Measurements from ENCODE around the gene PCDH15. TPM values are rescaled to one million over a fixed set of nuclear protein-coding genes. Genes with fewer than 3 reads are reported as not detected.

PCDH15 gene
- total RNA-seq, 1 donor from 2014 or later, result 0.05 TPM

DNA sequence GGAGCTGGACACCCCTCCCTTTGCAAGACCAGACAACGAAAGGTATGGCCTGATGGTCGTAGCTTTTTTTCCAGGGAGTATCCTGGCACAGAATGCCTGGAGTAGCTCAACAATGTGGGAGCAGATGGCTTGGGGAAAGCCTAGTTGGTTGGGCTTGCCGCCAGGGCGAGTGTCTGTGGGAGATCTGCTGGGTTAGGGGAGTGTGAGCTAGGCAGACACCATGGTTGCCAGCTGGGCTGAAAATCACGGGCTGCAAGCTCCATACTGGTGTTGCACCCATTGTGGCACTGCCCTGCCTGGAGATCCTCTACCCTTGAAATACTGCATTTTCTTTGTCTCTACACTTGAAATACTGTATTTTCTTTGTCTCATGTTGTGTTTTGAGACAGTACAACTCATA is 538.3 kb downstream of the PCDH15 start:
- DNase-seq (ENCODE audit: low spot score), result no peak
- H3K4me3 Mint-ChIP-seq (ENCODE audit: unreplicated experiment), result no peak overlapping the region
- TF ChIP-seq, protein P1, sequence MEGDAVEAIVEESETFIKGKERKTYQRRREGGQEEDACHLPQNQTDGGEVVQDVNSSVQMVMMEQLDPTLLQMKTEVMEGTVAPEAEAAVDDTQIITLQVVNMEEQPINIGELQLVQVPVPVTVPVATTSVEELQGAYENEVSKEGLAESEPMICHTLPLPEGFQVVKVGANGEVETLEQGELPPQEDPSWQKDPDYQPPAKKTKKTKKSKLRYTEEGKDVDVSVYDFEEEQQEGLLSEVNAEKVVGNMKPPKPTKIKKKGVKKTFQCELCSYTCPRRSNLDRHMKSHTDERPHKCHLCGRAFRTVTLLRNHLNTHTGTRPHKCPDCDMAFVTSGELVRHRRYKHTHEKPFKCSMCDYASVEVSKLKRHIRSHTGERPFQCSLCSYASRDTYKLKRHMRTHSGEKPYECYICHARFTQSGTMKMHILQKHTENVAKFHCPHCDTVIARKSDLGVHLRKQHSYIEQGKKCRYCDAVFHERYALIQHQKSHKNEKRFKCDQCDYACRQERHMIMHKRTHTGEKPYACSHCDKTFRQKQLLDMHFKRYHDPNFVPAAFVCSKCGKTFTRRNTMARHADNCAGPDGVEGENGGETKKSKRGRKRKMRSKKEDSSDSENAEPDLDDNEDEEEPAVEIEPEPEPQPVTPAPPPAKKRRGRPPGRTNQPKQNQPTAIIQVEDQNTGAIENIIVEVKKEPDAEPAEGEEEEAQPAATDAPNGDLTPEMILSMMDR (IDR thresholded peaks at IDR 0.05; ENCODE audit: unreplicated experiment), result no peak
- peaks cover 3% of the 10 kb centered on the region for H3K27me3 Mint-ChIP-seq (ENCODE audit: unreplicated experiment)
- no peaks in the 10 kb centered on the region for H3K9me3 Mint-ChIP-seq (ENCODE audit: unreplicated experiment)
- H3K4me1 Mint-ChIP-seq (ENCODE audit: unreplicated experiment), result no peaks in the 10 kb centered on the region
- H3K27ac Mint-ChIP-seq (ENCODE audit: unreplicated experiment), result no peak overlapping the region
- no peaks in the 10 kb centered on the region for H3K36me3 Mint-ChIP-seq (ENCODE audit: low read depth, unreplicated experiment)

DNA sequence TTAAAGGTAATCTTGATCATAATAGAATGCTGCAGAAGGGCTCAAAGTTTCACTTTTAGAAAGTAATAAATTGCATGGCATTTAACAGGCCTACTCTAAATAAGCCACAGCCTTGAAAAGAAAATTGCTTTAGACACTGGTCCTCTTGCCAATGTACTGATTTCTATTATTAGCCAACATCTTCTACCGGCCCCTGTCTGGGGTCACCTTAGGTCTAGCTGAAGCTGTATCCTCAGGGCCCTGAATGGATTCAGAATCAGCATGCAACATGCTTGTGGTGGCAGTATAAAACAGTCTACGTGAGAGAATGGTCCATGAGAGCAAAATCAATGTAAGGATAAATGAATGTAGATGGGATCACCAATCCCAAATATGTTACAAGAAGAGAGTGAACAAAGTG is 541.9 kb downstream of the PCDH15 start:
- DNase-seq (ENCODE audit: low spot score), result no peak
- Mint-ChIP-seq H3K27me3 (ENCODE audit: unreplicated experiment) (peaks cover 3% of the 10 kb centered on the region), H3K4me3 (ENCODE audit: unreplicated experiment) (no peak overlapping the region), H3K9me3 (ENCODE audit: unreplicated experiment) (no peaks in the 10 kb centered on the region), H3K4me1 (ENCODE audit: unreplicated experiment) (no peaks in the 10 kb centered on the region), H3K36me3 (ENCODE audit: low read depth, unreplicated experiment) (no peaks in the 10 kb centered on the region), H3K27ac (ENCODE audit: unreplicated experiment) (no peak overlapping the region)
- TF ChIP-seq, protein P1 (IDR thresholded peaks at IDR 0.05; ENCODE audit: unreplicated experiment), result no peak

DNA sequence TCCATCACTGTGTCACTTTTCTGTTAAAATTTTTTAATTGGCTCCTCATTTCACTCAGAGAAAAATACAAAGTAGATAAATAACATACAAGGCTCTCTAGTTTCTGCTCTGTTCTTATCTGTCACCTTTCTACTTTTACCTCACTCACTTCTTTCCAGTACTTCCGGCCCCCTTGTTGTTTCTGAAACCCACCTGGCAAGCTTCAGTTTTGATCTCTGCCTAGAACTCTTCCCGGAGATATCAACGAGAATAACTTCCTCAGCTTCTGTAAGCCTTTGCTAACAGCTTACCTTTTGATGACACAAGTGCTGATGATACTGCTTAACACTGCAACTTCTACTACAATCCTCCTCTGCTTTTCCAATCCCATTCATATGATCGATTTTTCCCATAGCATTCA is 566.2 kb downstream of the PCDH15 start:
- no peak overlapping the region for H3K4me3 Mint-ChIP-seq (ENCODE audit: unreplicated experiment)
- no peak for DNase-seq (ENCODE audit: low spot score)
- H3K27ac Mint-ChIP-seq (ENCODE audit: unreplicated experiment), result no peak overlapping the region
- TF ChIP-seq, protein P1 (IDR thresholded peaks at IDR 0.05; ENCODE audit: unreplicated experiment), result no peak
- peaks cover 2% of the 10 kb centered on the region for H3K27me3 Mint-ChIP-seq (ENCODE audit: unreplicated experiment)
- H3K36me3 Mint-ChIP-seq (ENCODE audit: low read depth, unreplicated experiment), result no peaks in the 10 kb centered on the region
- peaks cover 8% of the 10 kb centered on the region for H3K9me3 Mint-ChIP-seq (ENCODE audit: unreplicated experiment)
- H3K4me1 Mint-ChIP-seq (ENCODE audit: unreplicated experiment), result no peaks in the 10 kb centered on the region

GRCh38 chr10:54203401-54203800 is 597.6 kb downstream of the PCDH15 start:
- Mint-ChIP-seq H3K4me3 (ENCODE audit: unreplicated experiment) (no peak overlapping the region), H3K4me1 (ENCODE audit: unreplicated experiment) (no peaks in the 10 kb centered on the region)

DNA sequence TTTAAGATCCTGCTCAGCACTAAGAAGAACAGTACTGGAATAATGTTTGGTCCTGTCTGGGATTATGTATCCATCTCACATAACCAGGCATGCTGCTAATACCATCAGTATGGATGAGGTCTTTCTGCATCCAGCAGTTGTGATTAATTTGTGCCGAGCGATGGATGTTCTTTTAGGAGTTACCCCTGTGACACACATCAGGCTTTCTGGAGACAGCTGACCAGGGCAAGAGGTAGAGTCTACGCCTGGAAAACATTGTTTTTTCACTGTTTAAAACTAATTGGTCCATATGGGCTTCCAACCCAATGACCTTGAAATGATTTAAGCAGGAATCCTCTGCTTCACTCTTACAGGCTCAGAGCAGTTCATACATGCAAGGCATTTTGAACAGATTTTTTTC is 603.0 kb downstream of the PCDH15 start:
- DNase-seq (ENCODE audit: low spot score), result no peak
- no peaks in the 10 kb centered on the region for H3K27me3 Mint-ChIP-seq (ENCODE audit: unreplicated experiment)
- H3K36me3 Mint-ChIP-seq (ENCODE audit: low read depth, unreplicated experiment), result no peaks in the 10 kb centered on the region
- H3K4me3 Mint-ChIP-seq (ENCODE audit: unreplicated experiment), result no peak overlapping the region
- H3K27ac Mint-ChIP-seq (ENCODE audit: unreplicated experiment), result no peak overlapping the region
- no peaks in the 10 kb centered on the region for H3K4me1 Mint-ChIP-seq (ENCODE audit: unreplicated experiment)
- H3K9me3 Mint-ChIP-seq (ENCODE audit: unreplicated experiment), result no peaks in the 10 kb centered on the region
- TF ChIP-seq, protein P1 (IDR thresholded peaks at IDR 0.05; ENCODE audit: unreplicated experiment), result no peak

More at GRCh38 chr10:54203401-54203800, 597.6 kb downstream of the PCDH15 start:
- TF ChIP-seq, protein P1 (IDR thresholded peaks at IDR 0.05; ENCODE audit: unreplicated experiment), result no peak
- Mint-ChIP-seq H3K9me3 (ENCODE audit: unreplicated experiment) (no peaks in the 10 kb centered on the region), H3K27me3 (ENCODE audit: unreplicated experiment) (no peaks in the 10 kb centered on the region), H3K27ac (ENCODE audit: unreplicated experiment) (no peak overlapping the region), H3K36me3 (ENCODE audit: low read depth, unreplicated experiment) (no peaks in the 10 kb centered on the region)
- DNase-seq (ENCODE audit: low spot score), result no peak
